HG02763 (cell line): ENCODE results near the gene HOXD10.

Experiments used
- ATAC-seq: cut with Tn5 transposase; IDR thresholded peaks from one replicate; pipeline ENCODE4 v1.9.1; 2021; ENCODE audit warnings: mild to moderate bottlenecking, moderate library complexity; ENCODE audit not compliant: unreplicated experiment

HOXD10 gene

DNA sequence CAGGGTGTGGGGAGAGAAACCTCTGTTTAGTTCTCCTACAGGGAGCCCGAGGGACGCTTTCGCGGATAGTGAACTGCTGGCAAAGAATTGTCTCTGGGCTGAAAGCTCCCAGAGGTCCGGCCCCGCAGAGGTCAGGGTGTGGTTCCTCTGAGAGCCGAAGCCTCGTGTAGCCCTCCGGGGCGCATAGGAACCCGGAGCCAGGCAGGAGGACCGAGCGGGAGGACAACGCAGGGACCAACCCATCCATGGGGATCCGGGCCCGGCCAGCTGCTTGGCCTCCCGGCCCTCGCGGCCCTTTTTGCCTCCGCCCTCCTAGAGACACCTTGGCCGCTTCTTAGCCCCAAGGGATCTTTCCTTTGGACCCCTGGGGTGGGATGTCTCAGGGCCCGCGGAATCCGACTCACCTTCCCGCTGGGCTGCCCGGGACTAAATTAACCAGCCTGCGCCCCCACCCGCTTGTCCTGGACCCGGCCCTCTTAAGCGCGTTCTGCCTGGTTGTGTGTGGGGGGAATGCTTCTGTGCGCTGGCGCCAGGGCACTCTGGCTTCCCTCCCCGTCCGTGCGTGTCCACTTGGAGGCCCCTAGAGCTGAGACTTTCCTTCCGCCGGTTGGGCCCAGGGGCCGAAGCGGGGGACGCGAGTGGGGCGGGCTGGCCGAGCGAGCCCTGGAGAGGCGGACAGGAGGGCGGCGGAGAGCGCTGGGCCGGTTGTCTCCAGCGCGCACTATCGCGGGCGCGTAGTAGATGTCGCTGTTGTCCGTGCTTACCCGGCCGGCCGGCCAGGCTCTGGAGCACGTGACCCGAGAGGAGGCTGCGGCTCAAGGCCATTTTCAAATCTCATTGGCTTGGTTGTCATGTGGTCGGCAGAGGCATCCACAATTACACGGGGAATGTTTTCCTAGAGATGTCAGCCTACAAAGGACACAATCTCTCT is at the start of gene HOXD10:
Gene HOXD10 (plus strand): TSS at position 896 of the 931 bp plus-strand sequence. CDS start 56 bp downstream, outside the sequence.
- no peak for ATAC-seq

DNA sequence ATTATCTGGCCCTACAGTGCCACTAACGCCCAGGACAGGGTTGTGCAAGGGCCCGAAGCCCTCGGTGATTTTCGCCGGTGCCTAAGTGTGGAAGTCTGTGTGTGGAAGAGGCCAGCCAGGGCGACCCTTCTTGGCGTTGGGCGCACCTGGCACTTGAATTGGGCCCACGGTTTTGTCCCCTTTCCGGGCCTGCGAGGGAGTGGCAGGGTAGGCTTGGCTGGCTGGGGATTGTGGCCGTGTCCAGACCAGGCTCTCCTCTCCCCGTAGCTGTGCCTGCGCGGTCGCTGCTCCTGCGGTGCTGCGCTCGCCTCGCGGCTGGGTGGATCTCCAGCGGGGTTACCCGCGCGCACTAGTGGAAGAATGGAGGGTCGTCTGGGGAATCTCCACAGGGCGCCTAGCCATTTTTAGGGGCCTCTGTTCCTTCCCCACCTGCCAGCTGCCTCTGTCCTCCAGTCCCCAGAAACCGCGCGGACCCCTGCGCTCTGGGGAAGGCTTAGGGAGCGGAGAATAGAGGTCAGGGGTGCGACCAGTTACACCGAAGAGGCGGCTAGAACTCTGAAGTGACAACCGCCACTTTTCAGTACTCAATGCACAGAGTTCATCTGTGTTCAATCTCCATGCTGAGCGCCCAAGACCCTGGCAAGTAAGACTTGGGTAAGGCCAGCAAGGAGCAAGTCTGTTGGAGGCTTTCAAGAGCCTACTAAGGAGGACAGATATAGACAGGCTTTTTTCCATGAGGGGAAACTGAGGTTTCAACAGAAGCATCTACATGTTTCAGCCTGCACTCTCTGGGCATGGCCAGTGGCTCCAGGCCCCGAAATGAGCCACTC is 48.8 kb upstream of the HOXD10 start:
- ATAC-seq, result no peak

DNA sequence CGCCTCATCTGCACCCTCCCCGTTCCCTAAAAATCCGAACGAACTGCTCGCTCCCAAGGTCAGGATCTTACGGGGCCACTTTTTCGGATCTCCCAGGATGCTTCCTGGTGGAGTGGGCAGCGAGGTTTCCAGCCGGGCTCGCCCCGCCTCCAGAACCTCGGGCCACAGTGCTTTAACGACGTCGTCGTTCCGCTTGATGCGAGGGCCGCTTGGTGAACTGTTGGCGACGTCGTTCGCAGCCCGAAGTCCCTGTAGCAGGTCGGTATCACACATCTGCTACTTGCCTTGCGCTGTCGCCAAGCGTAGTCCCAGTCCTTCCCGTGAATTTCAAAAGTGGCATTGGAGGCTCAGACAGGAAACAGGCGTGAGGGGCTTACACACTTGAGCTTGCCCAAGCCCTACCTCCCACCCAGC is 48.2 kb upstream of the HOXD10 start:
- ATAC-seq, result no peak

DNA sequence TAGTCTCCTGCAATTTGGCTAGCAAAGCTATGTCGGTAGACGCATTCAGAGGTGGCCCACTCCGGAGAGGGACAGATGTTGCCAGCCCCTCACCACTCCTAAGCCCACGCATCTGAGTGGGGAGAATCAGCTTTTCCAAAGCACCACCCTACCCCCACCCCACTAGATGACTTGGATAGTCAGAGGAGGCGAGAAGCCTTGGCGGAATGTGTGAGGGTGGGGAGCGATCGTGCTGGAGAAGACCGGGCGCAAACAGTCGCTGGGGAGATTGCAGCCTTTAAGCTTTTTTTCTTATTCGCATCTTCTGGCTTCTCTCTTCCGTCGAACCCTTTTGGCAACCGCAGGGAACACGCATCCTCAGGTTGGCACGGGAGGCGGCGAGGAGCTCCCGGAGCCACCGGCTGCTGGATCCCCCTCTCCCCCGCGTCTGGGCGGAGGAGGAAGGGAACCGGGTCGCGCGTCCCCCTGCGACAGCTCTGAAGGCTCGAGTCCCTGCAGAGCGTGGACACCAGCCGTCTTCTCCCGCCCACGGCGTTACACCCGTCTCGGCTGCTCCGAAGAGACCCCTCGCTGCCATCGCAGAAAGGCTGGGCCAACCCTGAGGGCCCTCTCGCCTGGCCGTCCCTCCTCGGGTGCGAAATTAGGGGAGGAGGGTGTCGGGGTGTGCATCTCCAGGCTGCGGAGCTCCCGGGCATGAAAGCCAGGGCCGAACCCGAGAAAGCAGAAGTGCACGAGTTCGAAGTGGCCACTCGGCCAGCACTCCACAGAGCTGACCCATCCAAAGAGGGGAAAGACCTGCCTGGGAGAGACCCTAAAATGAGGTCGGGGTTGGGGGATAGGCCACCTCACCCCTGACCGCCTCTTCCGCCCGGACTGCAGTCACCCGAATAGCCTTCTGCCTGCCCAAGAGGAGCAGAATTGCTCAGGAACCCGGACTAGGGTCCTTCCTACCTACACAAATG is 45.0 kb upstream of the HOXD10 start:
- ATAC-seq, result no peak

DNA sequence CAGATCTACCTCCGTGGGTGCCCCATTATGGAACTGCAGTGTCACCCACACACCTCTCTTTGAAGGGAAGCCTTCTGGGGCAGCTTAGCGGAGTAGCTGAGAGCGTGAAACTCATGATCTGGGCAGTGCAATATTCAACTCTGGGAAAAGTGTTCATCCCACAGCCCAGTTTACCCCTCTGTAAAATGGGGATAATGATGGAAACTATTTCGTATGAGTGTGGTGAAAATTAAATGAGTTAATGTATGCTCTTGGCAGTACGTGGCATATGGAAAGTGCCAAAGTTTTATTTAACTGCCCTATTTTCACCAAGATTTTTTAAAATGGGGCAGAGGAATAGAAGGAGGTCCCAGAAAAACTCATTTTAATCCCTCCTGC is 44.3 kb upstream of the HOXD10 start:
- ATAC-seq, result no peak

DNA sequence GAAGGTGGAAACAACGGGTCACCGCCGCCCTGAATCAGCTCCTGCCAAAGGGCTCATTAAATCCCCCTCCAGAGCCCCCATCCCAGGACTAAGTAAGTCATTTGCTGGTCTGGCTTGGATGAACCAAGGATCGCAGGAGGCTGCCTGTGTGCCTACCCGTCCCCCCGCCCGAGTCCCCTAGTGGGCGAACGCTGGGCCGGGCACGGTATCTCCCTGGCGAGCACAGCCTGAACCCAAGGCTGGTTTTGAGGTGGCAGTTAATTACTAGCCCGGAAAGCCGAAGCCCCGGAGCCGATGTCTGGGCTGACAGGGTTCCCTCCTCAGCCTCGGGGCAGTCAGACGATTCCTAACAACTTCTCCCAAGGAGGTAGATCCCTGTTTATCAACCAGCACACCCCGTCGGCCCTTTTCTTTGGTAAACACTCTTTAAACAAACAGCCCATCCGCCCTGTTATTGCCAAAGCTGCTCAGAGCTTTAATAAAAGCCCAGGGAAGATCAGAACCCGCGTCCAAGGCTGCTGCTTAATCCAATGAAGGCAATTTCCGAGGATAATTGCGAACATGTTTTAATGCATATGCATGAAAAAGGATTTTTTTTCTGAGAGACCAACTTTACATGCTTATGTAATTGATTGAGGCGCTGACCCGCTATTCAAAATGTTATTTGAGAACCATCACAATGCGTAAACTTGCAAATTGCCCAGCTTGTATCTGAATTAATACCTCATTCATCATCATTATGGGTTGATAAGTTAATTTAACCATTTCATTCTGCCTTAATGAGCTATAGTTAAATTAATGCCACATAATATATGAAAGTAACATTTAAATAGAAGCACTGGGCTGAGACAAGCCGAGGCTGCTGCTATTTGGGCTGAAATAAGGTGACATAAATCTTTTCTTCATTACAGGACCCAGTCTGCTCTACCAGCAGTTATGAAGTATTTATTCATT is 43.4 kb upstream of the HOXD10 start:
- ATAC-seq, result no peak

DNA sequence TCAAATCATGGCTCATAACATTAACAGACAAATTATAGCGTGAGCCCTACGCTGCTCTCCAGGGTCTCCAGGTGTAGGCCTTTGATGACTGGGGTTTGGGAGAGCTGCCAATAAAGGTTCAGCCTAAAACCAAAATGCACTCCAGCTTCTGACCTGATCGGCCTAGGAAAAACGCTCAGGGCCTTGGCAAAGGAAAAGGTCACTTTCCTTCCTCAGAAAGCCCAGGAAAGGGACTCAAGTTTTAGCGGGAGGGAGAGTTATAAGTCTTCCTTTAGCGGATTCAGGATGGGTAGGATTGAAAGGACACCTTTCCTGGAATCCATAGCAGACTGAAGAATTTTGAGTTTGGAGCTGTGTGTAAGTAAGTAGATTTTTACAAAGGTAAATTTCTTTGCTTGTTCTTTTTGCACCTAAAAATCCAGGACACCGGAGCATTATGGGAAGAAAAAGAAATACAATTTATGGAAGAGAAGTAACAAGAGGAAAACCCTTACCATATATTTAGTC is 41.6 kb upstream of the HOXD10 start:
- no peak for ATAC-seq

DNA sequence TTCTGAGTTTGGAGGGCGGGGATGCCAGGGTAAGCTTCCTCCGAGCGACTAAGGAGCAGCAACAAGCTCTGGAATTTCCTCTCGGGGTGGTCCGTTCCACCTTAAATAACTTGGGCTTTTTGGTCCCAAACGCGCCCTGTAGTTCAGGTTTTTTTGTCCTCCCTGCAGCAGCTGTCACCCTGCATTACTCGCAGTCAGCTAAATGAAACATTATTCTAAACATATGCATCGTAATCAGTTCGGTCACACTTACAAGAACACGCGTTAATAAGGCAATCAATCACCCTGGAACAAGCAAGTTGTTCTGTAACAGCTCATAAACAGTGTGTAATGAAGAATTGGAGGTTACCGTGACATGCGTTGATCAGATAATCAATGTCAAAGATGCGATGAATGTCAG is 41.1 kb upstream of the HOXD10 start:
- no peak for ATAC-seq

DNA sequence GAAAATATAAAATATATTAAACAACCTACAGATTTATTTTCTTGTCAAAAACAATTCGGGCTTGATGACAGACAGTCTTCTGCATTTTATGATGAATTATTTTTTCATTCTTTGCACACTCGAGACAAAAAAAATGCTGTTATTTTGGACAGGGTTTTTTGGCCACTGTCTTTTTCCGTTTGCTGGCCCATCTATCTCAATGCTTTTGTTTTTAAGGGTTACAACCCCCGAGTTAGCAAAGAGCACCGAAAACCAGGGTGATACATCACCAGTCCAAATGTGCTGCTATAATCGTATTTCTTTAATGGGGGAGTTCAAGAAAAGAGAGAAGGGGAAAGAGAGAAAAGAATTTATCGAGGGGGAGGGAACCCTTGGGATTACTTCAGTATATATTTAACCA is 40.5 kb upstream of the HOXD10 start:
- no peak for ATAC-seq

DNA sequence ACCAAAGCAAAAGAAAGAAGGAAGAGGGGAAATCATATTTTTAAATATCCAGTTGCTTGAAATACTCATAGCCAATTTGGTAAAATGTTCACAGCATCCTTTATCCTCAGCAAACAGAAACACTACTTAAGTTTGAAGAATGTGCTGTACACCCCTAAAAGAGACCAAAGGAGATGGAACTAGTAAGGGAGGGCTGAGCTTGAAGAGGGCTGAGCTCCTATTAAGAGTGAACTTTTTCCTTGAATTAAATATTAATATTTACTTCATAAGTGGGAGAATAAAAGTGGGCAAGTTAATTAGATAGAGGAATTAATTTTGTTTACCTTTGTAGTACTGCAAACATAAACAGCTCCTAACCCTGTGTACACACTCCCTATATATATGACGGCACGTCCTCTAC is 39.8 kb upstream of the HOXD10 start:
- ATAC-seq, result no peak

DNA sequence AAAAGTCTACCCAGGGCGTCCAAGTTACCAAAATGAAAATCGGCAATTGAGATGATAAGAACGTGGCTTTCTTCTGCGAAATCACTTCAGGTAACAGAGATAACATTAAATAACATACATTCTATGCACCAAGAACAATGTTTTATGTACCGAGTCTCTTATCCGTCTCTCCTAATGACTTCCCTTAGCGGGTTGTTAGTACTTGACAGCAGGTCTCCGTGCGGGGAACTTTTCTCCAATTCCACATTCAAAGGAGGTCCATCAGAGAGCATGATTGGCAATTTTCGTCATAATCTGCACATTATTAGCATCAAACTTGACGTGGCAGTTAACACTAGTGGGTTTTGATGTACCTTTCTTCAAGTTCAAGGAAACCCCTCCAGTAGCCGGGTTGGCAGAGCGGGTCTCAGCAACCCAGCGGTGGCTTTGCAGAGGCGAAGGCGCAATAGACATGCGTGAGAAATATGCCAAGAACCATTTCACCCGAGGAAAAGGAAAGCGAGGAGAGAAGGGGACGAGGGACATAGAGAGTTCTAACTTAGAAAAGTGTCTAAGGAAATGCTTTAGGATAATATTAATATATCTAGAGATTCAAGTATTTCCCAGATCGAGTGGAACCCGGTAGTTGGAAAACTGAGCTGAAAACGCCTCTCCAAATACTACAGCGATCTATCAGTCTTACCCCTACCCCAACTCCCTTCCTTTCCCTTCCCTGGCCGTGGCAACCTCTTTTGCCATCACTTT is 37.9 kb upstream of the HOXD10 start:
- no peak for ATAC-seq

DNA sequence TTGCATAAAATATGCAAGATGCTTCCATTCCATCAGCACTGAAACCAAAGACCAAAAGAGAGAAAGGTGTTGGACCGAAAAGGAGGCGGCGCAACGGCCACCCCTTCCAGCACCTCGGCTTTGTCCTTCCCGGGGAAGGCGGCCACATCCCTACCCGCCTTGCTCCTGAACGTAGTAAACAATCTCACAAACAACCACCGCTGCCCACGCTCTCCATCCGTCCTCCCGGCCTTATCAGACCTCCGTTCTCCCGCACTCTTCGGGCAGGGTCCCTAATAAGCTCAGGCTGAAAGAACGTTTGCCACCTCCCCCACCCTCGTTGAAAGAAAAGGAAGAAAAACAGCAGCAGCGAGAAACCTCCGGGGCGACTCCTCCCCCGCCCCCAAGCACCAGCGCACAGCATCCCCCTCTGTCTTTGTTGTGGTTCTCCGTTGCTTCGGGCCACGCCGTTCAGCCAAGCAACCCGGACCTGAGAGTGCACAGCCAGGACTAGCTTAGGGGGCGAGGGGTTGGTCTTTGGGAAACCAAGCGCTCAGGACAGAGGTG is 37.2 kb upstream of the HOXD10 start:
- no peak for ATAC-seq

DNA sequence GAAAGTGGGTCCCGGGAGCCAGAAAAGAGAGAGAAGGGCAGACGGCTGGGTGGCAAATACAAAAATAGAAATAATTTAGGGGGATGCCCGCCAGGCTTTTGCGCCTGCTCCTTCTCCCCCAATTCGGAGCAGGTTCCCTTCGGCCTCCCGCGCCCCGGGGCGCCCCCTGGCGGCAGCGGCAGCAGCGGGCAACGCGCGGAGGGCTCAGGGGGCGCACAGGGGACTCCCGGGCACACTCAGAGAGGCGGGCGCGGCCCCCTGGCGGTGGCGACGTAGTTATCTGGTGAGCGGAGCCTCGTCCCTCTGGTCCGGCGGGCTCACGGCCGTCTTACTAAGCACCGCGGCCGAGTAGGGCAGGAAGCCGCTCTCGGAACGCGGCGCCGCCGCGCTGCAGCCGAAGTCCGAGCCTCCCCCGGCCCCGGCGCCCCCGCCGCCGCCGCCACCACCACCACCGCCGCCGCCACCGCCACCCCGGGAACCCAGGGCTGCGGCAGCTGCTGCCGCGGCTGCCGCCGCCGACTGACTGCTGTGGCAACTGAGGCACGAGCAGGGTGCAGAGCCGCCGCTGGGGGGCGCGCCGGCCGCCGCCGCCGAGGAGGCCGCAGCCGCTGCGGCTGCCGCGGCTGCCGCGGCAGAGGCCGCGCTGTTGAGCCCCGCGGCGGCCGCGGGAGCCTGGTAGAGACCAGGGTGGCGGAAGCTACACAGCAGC is 36.6 kb upstream of the HOXD10 start:
- ATAC-seq, result no peak

DNA sequence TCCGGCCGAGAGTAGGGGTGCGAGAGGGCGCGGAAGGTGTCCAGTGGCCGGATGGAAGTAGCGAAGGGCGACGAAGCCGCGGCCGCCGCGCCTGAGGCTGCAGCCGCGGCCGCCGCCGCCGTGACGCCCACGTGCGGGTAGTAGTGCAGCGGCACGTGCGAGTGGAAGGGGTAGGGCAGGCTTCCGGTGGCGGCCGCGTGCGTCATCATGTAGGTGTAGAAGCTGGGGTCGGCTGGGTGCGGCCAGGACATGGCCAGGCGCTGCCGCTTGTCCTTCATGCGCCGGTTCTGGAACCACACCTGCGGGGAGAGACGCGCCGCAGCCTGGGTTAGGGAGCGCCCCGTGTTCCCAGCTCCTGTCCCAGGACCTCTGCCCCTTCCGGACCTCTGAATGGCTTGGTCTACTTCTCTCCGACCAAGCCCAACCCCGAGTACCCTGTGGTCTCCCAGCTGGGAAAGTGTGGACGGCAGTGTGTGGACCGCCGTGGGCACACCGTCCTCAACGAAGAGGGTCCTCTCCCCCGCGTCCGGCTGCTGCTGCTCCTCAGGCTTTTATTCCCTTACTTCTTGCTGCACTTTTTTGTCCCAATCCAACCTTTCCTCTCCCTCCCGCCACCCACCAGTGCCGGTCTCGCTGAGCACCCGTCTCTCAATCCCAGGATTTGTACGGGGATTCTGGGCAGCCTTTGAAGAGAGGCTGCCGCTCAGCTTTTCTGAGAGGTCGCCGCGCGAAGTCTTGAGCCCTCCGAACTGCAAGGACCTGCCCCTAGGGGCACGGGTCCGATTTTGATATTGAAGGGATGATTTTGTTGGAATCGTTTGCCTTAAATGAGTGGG is 35.8 kb upstream of the HOXD10 start:
- no peak for ATAC-seq

DNA sequence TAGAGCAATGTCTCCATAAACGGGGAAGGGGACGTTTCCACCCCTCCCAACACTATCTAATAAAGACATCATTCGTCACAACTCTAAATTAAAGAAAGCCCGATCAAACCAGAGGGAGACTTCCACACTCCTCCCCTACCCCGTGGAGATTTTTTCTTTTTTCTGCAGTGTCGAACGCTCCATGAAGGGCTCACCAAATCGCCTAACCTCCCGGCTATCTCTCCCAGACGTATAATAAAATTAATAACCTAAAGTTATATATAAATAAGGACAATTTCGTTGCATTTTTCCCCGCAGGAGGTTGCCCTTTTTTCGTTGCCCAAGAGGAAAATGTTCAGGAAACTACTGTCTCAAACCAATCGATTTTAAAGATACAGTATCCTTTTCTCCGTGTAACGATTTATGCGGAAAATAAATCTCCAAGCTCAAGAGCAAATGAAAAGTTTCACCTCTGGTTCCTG is 35.2 kb upstream of the HOXD10 start:
- ATAC-seq, result no peak

DNA sequence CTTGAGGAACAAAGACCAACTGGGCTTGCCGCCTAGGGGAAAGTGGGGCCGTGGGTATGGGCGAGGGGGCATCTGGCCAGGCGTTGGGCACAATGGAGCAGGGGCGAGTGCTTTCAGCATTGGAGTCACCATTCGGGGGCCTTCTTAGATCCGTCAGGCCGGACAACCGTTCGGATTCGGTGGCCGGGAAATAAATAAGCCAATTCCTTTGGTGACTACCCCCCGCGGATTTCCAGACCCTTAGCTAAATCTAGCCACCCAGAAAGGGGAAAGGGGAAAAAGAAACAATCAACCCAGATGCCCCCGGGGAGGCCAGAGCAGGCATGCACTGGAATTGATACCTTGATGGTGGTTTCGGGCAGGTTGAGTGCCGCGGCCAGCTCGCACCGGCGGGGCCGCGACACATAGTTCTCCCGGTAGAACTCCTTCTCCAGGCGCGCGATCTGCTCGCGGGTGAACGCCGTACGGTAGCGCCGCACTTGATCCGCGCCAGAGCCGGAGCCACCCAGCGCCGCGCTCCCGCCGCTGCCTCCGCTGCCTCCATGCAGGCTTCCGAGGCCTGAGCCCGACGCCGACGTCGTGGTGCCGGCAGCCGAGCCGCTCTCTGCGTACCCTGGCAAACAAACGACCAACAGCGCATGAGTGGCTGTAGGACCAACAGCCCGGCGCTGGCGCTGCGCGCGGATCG is 34.6 kb upstream of the HOXD10 start:
- no peak for ATAC-seq
